DMS153 treated with DMSO at 0.1 percent for 48 hours (cell line): ENCODE results near the gene OR8G1.
"Not testable (repeated sequence)": the region's sequence is repeated elsewhere in the genome, so short reads cannot be mapped to it uniquely, and the experiment has no call there.

Experiments
- DNase-seq: peaks from one replicate; lab custom pipeline; 2025; ENCODE audit not compliant: unreplicated experiment; lab: John Stamatoyannopoulos, UW

The OR8G1 gene

GRCh38 chr11:124240621-124241397, at the start of gene OR8G1:
Gene OR8G1 (plus strand): TSS chr11:124241095. CDS start chr11:124249676, 8,581 bp downstream.
- DNase-seq: no peak

GRCh38 chr11:124193221-124194010, 47.5 kb upstream of the OR8G1 start:
- no peak for DNase-seq

- no peak for DNase-seq
These were observed 46.4 kb upstream of the OR8G1 start for GRCh38 chr11:124194293-124195188.

GRCh38 chr11:124195189-124195734, 45.6 kb upstream of the OR8G1 start:
- no peak for DNase-seq

- no peak for DNase-seq
These were observed 42.9 kb upstream of the OR8G1 start for GRCh38 chr11:124197999-124198398.

GRCh38 chr11:124198897-124199296, 42.0 kb upstream of the OR8G1 start:
- no peak for DNase-seq

- DNase-seq: no peak
These were observed 41.2 kb upstream of the OR8G1 start for GRCh38 chr11:124199702-124200101.

- no peak for DNase-seq
These were observed 40.2 kb upstream of the OR8G1 start for GRCh38 chr11:124200671-124201070.

GRCh38 chr11:124202951-124203350, 37.9 kb upstream of the OR8G1 start:
- DNase-seq: no peak

- no peak for DNase-seq
These were observed 36.9 kb upstream of the OR8G1 start for GRCh38 chr11:124204008-124204407.

- DNase-seq: no peak
These were observed 33.6 kb upstream of the OR8G1 start for GRCh38 chr11:124207102-124207792.

- DNase-seq: no peak
These were observed 31.0 kb upstream of the OR8G1 start for GRCh38 chr11:124209824-124210357.

GRCh38 chr11:124210421-124210820, 30.5 kb upstream of the OR8G1 start:
- DNase-seq: no peak

GRCh38 chr11:124211321-124211720, 29.6 kb upstream of the OR8G1 start:
- DNase-seq: no peak

- DNase-seq: no peak
These were observed 26.9 kb upstream of the OR8G1 start for GRCh38 chr11:124214027-124214426.

GRCh38 chr11:124219126-124219525, 21.8 kb upstream of the OR8G1 start:
- DNase-seq: no peak

GRCh38 chr11:124222407-124222806, 18.5 kb upstream of the OR8G1 start:
- no peak for DNase-seq

- DNase-seq: not testable (repeated sequence)
These were observed 16.1 kb upstream of the OR8G1 start for GRCh38 chr11:124224618-124225423.

GRCh38 chr11:124225471-124225870, 15.4 kb upstream of the OR8G1 start:
- DNase-seq: no peak
